Left ventricle myocardium inferior (tissue), 1 donor: Measurements from ENCODE around the gene IFNL3. TPM values are rescaled to one million over a fixed set of nuclear protein-coding genes. Genes with fewer than 3 reads are reported as not detected.

Source experiments
- DNase-seq: peaks from one replicate; pipeline ENCODE4 v3.0.0-alpha.2; 2020
- H3K27ac ChIP-seq: fragments of 200-600 bp; replicated peaks from 2 replicates; pipeline ENCODE4 v1.8.0; 2021
- H3K27me3 ChIP-seq: fragments of 200-600 bp; 2 replicates; pipeline ENCODE4 v1.8.0; 2021; ENCODE audit warnings: low read depth
- H3K36me3 ChIP-seq: fragments of 200-600 bp; 2 replicates; pipeline ENCODE4 v1.8.0; 2021
- H3K4me1 ChIP-seq: fragments of 200-600 bp; 2 replicates; pipeline ENCODE4 v1.8.0; 2021
- H3K4me3 ChIP-seq: fragments of 200-600 bp; 2 replicates; pipeline ENCODE4 v1.8.0; 2021; ENCODE audit warnings: mild to moderate bottlenecking, moderate library complexity
- H3K9me3 ChIP-seq: fragments of 200-600 bp; replicated peaks from 2 replicates; pipeline ENCODE4 v1.8.0; 2021
- intact Hi-C: fragments of 100-400 bp; cut with micrococcal nuclease; formaldehyde crosslinking; loops from one replicate; pipeline ENCODE4 v1.11.0; 2022
- total RNA-seq: library from RNA; stranded (reverse); fragmentation: NEBNext Ultra II Directional; extraction: Animal tissue kit (Norgen Biotek cat#: 25700); gene quantifications from one replicate; pipeline ENCODE4 v1.2.1, GENCODE V29; 2021
- TF ChIP-seq, protein P1 (sequence below): fragments of 200-600 bp; IDR thresholded peaks from 2 replicates; pipeline ENCODE4 v1.8.0; 2021; ENCODE audit warnings: antibody characterized with exemption, mild to moderate bottlenecking, borderline replicate concordance
- donor health status: DM: no; HTN: yes; CAD: no; lungs with severe emphysema.

Gene IFNL3
- total RNA-seq, 1 donor from 2014 or later: not detected

DNA sequence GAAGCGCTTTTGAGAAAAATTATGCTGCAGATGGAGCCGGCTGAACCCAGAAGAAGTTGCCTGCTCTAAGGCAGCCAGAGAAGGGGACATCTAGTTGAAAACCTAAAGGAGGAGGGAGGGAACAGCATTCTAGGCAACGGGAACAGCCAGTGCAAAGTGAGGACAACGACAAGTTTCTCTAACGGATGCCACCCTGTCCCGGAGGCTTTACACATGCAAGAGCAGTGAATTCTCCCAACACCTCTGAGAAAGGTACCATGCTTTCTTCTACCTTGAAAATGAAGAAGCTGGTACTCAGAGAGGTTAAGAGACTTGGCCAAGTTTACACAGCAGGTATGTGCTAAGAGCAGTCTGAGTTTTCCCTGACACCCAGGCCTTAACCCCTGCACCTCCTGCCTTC lies 5.9 kb downstream of the IFNL3 start:
- no peak for DNase-seq
- intact Hi-C loops: no loop called here
- no peak overlapping the region for H3K4me3 ChIP-seq
- peaks cover 91% of the 10 kb centered on the region for H3K27me3 ChIP-seq
- no peaks in the 10 kb centered on the region for H3K4me1 ChIP-seq
- H3K9me3 ChIP-seq: no peaks in the 10 kb centered on the region
- H3K27ac ChIP-seq: no peak overlapping the region
- TF ChIP-seq, protein P1, sequence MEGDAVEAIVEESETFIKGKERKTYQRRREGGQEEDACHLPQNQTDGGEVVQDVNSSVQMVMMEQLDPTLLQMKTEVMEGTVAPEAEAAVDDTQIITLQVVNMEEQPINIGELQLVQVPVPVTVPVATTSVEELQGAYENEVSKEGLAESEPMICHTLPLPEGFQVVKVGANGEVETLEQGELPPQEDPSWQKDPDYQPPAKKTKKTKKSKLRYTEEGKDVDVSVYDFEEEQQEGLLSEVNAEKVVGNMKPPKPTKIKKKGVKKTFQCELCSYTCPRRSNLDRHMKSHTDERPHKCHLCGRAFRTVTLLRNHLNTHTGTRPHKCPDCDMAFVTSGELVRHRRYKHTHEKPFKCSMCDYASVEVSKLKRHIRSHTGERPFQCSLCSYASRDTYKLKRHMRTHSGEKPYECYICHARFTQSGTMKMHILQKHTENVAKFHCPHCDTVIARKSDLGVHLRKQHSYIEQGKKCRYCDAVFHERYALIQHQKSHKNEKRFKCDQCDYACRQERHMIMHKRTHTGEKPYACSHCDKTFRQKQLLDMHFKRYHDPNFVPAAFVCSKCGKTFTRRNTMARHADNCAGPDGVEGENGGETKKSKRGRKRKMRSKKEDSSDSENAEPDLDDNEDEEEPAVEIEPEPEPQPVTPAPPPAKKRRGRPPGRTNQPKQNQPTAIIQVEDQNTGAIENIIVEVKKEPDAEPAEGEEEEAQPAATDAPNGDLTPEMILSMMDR: no peak
- no peaks in the 10 kb centered on the region for H3K36me3 ChIP-seq

DNA sequence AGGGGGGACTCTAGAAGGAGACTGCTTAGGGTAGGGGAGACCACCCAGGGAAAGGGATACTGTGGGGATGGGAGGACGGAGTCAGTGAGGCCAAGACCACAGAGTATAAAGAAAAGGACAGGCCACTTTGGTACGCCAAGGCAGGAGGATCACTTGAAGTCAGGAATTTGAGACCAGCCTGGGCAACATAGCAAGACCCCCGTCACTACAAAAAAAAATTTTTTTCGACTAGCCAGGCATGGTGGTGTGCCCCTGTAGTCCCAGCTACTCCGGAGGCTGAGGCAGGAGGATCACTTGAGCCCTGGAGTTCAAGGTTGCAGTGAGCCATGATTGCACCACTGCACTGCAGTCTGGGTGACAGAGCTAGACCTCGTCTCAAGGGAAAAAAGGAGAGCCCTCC lies 6.6 kb downstream of the IFNL3 start:
- H3K4me3 ChIP-seq: no peak overlapping the region
- no peak for DNase-seq
- intact Hi-C loops: no loop called here
- TF ChIP-seq, protein P1: no peak
- no peaks in the 10 kb centered on the region for H3K4me1 ChIP-seq
- no peak overlapping the region for H3K27ac ChIP-seq
- peaks cover 91% of the 10 kb centered on the region for H3K27me3 ChIP-seq
- H3K36me3 ChIP-seq: no peaks in the 10 kb centered on the region
- no peaks in the 10 kb centered on the region for H3K9me3 ChIP-seq

DNA sequence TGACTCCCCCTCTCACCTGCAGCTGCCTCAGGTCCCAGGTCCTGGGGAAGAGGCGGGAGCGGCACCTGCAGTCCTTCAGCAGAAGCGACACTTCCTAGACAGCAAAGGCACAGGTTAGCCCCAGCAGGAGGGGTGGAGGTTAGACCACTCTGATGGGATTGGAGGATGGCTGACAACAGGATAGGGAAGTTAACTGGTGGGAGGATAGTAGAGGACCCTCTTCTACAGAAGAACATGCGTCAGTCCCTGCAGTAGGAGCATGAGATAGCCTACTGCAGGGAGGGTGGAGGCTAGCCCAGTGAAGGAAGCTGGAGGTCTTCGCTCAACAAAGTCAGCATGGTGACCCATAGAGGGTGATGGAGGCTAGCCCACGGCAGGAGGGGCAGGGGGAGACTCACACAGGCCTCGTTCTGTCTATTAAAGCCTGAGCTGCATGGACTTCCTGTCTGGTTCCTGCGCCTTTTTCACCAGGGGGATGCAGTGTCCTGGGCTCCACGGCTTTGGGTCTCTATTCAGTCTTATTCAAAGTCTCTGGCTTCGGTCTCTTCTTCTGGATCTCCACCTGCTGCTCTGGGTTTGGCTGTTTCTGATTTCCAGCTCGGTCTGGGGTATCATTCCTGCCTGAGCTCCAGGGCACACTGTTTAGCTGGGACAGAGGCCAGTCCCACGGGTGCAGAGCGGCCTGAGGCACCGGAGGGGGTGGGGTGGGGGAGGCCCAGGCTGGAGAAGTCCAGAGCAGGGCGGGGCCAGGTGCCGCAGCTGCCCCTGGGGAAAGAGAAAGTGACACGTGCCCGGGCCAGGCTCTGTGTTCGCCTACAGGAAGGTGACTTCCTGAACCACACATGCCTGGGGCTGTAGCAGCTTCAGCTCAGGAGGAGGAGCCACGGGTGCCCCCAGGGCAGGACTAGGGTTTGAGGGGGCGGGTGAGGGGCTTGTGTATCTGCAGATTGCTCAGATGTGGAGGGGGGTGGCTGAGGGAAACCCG lies 7.3 kb downstream of the IFNL3 start:
- no peaks in the 10 kb centered on the region for H3K36me3 ChIP-seq
- no peak overlapping the region for H3K4me3 ChIP-seq
- peaks cover 93% of the 10 kb centered on the region for H3K27me3 ChIP-seq
- TF ChIP-seq, protein P1: no peak
- no peaks in the 10 kb centered on the region for H3K9me3 ChIP-seq
- DNase-seq: no peak
- H3K27ac ChIP-seq: no peak overlapping the region
- intact Hi-C loops: no loop called here
- no peaks in the 10 kb centered on the region for H3K4me1 ChIP-seq

DNA sequence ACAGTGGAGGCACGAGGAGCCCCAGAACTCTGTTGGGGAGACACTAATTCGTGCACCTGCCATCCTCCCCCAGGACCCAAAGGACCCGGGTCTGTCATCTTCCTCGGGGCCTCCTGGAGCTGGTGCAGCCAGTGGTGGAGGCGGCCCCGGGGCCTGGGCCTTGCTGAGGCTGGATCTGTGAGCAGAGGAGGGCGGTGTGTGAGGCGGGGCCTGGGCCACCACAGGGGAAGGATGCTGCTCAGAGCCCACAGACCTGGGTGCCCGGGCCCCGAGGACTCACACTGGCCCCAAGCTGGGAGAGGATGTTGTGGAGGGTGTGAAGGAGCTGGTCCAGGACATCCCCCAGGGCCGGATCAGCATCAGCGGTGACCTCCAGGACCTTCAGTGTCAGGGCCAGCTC lies 8.3 kb downstream of the IFNL3 start:
- H3K4me3 ChIP-seq: no peak overlapping the region
- H3K36me3 ChIP-seq: no peaks in the 10 kb centered on the region
- no peaks in the 10 kb centered on the region for H3K9me3 ChIP-seq
- H3K27ac ChIP-seq: no peak overlapping the region
- no peaks in the 10 kb centered on the region for H3K4me1 ChIP-seq
- TF ChIP-seq, protein P1: no peak
- DNase-seq: no peak
- H3K27me3 ChIP-seq: peaks cover 99% of the 10 kb centered on the region
- intact Hi-C loops: no loop called here

DNA sequence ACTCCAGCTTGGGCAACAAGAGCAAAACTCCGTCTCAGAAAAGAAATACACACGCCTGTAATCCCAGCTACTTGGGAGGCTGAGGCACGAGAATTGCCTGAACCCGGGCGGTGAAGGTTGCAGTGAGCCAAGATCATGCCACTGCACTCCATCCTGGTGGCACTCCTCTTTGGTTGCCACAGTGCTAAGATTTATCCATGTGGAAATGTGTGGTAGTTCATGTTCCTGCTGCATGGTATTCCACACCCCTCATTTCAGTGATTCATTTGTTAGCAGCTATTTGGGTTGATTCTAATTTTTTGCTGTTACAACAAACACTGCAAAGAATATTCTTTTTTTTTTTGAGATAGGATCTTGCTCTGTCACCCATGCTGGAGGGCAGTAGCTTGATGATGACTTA lies 12.1 kb downstream of the IFNL3 start:
- H3K9me3 ChIP-seq: no peaks in the 10 kb centered on the region
- intact Hi-C loops: no loop called here
- DNase-seq: no peak
- H3K4me3 ChIP-seq: no peak overlapping the region
- H3K4me1 ChIP-seq: no peaks in the 10 kb centered on the region
- H3K27me3 ChIP-seq: peaks cover 86% of the 10 kb centered on the region
- H3K27ac ChIP-seq: no peak overlapping the region
- no peaks in the 10 kb centered on the region for H3K36me3 ChIP-seq
- TF ChIP-seq, protein P1: no peak
